GM12892 (cell line): ENCODE data around the gene ZNF154.

ENCODE experiments used
- POLR2A ChIP-seq: IDR thresholded peaks from 2 replicates; pipeline ENCODE4 v1.6.1; 2011; ENCODE audit warnings: low read depth, low read length, control low read depth
- POLR2AphosphoS5 ChIP-seq: IDR thresholded peaks from 2 replicates; pipeline ENCODE4 v1.6.1; 2011; ENCODE audit warnings: low read depth, low read length, control low read depth

- TF ChIP-seq POLR2A, result no peak
- no peak for TF ChIP-seq POLR2AphosphoS5
Observed at GRCh38 chr19:57671124-57671895, 37.7 kb downstream of the ZNF154 start.
